Gastrocnemius medialis (tissue), 4 donors: ENCODE data around the gene RNF169.

ENCODE experiments used
- POLR2A ChIP-seq, 2 donors: fragments of 450-650 bp; IDR thresholded peaks; one replicate each; pipeline ENCODE4 v1.6.1; 2017; ENCODE audit warnings: antibody characterized with exemption in 2 of 2, mild to moderate bottlenecking in 2 of 2, moderate library complexity in 2 of 2
- TF ChIP-seq, protein P1 (sequence below), 5 experiments: fragments of 450-650 bp in 3 of 5; fragments of 200-600 bp in 2 of 5; sonication (generic) in 2 of 5; IDR thresholded peaks in 4 of 5; conservative IDR thresholded peaks in 1 of 5; 1 replicate in 4 of 5; 2 replicates in 1 of 5; pipeline ENCODE4 v1.5.1; 2016 to 2019; ENCODE audit warnings: antibody characterized with exemption in 5 of 5, mild to moderate bottlenecking in 3 of 5, moderate library complexity in 3 of 5

DNA sequence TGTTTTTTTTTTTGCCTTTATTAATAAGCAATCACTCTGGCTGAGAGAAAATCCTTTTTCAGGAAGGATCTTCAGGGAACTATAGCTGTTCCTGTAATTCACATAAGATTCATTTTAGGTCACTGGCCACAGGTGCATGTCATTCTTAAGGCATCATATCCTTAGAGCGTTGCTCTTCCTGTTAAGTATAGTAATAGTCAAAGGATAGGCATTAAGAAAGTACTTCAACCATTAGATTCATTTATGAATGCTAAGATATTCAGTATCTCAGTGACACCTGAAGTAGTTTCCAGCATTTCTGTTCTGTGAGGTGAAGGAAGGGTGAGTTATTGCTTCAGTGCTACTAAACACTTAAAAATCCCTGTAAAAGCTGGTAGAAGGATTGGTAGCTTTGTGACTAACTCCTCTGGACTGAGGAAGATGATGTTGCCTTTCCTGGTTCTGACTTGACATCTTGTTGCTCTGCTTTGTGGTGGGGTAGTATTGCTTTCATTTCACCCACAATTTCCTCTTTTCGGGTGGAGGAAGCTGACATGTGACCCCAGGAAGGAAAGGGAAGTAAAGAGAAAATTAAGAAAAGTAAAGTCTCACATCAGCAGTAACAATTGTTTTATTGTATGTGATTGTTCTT is 34.7 kb downstream of the RNF169 start:
- TF ChIP-seq, protein P1, sequence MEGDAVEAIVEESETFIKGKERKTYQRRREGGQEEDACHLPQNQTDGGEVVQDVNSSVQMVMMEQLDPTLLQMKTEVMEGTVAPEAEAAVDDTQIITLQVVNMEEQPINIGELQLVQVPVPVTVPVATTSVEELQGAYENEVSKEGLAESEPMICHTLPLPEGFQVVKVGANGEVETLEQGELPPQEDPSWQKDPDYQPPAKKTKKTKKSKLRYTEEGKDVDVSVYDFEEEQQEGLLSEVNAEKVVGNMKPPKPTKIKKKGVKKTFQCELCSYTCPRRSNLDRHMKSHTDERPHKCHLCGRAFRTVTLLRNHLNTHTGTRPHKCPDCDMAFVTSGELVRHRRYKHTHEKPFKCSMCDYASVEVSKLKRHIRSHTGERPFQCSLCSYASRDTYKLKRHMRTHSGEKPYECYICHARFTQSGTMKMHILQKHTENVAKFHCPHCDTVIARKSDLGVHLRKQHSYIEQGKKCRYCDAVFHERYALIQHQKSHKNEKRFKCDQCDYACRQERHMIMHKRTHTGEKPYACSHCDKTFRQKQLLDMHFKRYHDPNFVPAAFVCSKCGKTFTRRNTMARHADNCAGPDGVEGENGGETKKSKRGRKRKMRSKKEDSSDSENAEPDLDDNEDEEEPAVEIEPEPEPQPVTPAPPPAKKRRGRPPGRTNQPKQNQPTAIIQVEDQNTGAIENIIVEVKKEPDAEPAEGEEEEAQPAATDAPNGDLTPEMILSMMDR (IDR thresholded peaks at IDR 0.05 in 4 of 5, conservative IDR thresholded peaks at IDR 0.05 in 1 of 5), result no peak
- no peak for TF ChIP-seq POLR2A (IDR thresholded peaks at IDR 0.05)
